ENCODE measurements around the gene CERKL.

DNA sequence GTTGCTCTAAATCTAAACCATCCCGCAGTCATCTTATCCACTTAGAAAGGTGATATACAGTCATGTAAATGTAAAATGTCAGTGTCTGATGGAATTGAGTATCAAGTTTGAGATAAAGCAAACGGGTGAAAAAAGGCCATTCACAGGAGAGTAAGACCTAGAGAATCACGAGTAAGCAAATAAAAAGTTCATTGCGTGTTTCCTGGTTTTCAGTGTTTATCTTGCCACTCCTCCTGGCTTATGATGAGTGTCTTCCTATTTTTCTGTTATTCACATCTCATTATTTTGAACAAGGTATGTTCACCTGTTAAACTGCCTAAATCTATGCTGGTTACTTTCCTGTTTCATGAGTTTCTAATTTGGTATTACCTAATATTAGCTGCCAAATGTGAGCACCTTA lies 130.9 kb downstream of the CERKL start:
- TF ChIP-seq POLR2A (IDR thresholded peaks at IDR 0.05; ENCODE audit: low read depth, low read length): no peak
- TF ChIP-seq POLR2AphosphoS5 (IDR thresholded peaks at IDR 0.05; ENCODE audit: low read depth, low read length): no peak
- TF ChIP-seq PAX5 (IDR thresholded peaks at IDR 0.05; ENCODE audit: insufficient read depth, low read length, severe bottlenecking): no peak
- TF ChIP-seq TAF1 (IDR thresholded peaks at IDR 0.05; ENCODE audit: low read depth, low read length): no peak
- no peak for TF ChIP-seq SPI1 (IDR thresholded peaks at IDR 0.05; ENCODE audit: low read depth, low read length)

All from GM12891 (cell line).